Activated CD4-positive, alpha-beta T cell treated with anti-CD3 and anti-CD28 coated beads for 48 hours (primary cell): ENCODE measurements around the gene FRAS1.
"Not testable (repeated sequence)": the region's sequence is repeated elsewhere in the genome, so short reads cannot be mapped to it uniquely, and the experiment has no call there.

Source experiments
- DNase-seq: peaks from one replicate; pipeline ENCODE4 v3.0.0-alpha.2; 2020

FRAS1 gene

GRCh38 chr4:78396613-78397291 lies 339.6 kb downstream of the FRAS1 start:
- no peak for DNase-seq

DNA sequence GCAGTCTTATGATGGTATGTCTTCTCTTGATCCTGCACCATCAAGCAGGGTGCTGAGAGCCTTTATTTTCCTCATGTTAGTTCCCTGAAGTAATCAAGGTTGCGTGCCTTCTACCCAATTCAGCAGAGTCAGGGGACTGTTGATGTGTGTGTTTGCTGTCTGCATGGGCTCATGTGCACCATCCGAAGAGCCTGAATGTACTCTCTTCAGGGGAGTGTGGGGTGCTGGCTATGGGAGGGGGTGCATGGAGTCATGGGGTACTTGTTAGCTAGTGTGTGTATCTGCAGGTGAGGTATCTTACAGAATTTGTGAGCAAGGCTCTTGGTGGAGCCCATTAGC lies 340.1 kb downstream of the FRAS1 start:
- no peak for DNase-seq

DNA sequence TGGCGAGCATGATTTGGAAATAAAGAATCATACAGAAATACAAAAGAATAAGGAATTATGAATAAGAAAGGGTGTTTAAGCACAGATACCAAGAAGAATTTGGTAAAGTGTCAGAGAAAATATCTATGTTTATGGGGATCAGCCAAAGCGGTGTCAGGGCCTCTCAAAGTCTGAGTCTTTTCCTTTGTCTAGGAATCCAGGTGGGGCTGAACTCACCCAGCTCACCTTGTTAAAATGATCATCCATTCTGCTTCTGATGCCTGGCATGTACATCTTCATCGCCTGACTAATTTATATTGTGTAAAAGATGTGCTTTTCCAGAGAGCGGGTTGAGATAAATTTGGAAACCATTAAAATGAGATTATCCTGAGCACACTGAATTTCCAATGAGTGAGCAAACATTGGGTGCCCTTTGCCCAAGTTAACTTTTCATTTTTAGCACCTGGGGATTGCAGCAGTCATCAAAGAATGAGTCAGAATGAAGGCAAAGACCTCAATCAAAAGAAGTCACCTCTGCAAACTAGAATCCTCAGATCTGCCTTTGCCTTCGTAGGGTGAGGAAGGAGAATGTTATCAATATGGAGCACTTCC lies 352.6 kb downstream of the FRAS1 start:
- DNase-seq, result no peak

GRCh38 chr4:78410225-78410624 lies 353.1 kb downstream of the FRAS1 start:
- no peak for DNase-seq

DNA sequence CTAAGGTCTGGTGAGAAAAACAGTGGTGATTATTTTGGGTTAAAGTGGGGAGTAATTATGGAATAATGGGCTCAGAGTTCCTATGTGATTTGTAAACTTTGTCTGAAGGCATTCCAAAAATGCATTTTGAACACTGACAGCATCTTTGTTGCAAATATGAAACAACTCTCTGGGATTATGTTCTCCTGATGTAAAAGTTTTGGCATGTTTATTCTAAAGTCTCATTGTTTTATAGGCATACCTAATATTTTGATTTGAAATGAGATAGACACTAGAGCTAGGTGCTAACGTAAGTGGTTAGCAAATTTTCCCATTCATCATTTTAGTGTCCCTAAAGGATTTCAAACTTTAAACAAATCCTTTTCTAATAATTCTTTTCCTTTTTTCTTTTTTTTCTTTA lies 353.6 kb downstream of the FRAS1 start:
- DNase-seq, result no peak

DNA sequence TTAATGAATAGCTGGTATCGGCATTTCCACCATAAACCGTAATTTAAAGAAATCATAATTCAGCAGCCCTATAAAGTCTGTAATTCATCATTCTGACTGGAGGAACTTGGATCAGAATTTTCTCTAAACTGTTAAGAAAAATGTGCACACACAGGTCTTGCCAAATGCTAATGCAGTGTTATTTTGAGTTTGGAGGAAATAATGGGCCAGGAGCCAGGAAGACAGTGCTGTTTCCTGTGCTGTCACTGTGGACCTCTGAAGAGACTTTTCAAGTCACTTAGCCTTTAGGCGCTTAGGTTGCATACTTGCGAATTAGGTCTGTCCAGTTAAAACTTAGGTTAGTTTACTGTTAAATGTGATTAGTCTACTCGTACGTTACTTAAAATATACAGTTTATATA lies 357.0 kb downstream of the FRAS1 start:
- no peak for DNase-seq

- DNase-seq, result no peak
Measured at GRCh38 chr4:78417603-78418002, 360.5 kb downstream of the FRAS1 start.

- no peak for DNase-seq
Measured at GRCh38 chr4:78418406-78418805, 361.3 kb downstream of the FRAS1 start.

DNA sequence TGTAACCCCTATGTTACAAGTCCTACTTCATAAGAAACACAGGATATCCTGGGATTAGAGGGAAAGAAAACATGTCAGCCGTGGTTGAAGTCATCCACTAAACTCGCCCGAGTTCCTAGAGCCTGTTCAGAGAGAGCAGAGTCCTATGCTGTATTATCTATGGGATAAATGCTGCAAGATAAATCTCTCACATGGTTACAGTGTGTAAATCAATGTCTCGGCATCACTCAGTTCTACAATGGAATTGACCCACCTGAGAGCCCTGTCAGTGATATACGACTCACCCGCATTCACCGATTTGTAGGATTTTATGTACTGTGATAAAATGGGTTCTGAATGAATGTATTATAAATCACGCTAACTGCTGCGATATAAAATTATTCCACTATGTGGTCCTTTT lies 366.7 kb downstream of the FRAS1 start:
- DNase-seq, result no peak

GRCh38 chr4:78424461-78424860 lies 367.3 kb downstream of the FRAS1 start:
- DNase-seq, result no peak

DNA sequence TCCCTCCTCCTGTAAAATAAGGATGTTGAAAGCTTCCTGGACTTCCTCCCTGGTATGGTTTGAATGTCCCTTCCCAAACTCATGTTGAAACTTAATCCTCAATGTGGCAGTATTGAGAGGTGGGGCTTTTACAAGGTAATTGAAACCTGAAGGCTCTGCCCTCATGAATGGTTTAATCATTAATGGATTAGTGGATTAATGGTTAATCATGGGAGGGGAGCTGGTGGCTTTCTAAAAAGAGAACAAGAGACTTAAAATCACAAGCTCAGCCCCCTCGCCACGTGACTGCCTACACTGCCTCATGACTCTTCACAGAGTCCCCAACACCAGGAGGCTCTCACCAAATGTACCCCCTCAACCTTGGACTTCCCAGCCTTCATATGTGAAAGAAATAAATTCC lies 369.8 kb downstream of the FRAS1 start:
- DNase-seq, result no peak

DNA sequence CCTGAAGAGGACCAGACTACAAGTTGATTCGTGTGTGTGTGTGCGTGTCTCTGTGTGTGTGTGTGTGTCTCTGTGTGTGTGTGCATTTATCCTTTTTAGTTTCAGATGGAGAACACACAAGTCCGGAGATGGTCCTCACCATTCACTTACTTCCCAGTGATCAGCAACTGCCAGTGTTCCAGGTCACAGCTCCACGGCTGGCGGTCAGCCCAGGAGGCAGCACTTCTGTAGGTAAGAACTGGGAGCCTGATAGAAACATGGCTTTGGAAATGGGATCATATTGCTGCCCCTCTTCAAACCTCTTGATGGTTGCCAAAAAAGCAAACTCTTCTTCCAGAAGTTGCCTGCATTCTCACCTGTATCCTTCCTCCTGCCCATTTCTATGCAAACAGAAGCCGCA lies 371.9 kb downstream of the FRAS1 start:
- DNase-seq, result no peak

GRCh38 chr4:78432896-78433295 lies 375.8 kb downstream of the FRAS1 start:
- no peak for DNase-seq

DNA sequence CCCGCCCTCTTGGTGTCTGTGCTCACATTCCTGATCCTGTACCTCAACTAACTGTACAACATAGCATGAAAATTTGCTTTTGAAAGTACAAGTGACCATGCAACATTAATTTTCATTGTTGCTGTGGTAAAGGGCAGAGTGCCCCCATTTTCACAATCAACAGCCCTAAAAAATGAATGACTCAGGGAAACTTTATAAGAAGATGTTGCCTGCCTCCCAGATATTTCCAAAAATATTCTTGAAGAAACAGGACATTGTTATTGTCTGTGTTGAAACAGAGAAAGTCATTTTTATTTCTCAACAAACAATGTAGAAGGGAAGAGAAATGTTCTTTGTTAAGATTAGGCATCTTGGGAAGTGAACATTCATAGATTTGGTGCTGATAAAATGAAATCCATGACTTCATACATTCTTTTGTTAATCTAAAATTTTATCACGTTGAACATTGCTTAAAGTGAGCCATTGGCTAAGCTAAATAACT lies 380.5 kb downstream of the FRAS1 start:
- no peak for DNase-seq

DNA sequence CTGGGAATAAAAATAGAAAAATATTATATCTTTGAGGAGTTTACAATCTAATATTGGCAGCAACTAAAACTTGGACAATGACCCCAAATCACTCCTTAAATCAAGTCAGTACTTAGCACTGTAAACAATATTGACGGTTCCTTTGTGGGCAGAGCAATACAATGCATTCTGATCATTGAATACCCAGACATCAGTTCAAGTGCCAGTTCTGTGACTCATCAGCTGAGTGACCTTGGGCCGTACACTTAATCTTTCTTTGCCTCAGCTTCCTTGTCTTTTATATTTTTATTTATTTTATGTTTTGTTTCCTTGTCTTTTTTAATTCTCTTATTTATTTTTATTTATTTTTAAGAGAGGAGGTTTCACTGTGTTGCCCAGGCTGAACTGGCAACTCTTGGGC lies 382.2 kb downstream of the FRAS1 start:
- DNase-seq, result no peak

- DNase-seq, result no peak
Measured at GRCh38 chr4:78441756-78442155, 384.6 kb downstream of the FRAS1 start.

DNA sequence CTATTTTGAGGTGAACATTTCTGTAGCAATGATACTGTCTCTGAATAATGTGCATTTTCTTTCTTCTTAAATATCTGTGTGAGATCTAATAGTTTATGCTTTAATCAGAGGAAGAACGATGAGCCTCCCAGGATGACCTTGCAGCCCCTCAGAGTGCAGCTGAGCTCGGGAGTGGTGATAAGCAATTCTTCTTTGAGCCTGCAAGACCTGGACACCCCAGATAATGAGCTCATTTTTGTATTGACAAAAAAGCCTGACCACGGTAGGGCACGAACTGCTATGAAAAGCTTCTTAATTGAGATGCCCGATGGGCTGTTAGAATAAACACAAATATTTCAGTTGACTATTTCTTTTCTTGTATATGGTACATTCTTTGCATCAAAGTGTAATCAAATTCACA lies 389.5 kb downstream of the FRAS1 start:
- no peak for DNase-seq

- no peak for DNase-seq
Measured at GRCh38 chr4:78451407-78451806, 394.3 kb downstream of the FRAS1 start.

DNA sequence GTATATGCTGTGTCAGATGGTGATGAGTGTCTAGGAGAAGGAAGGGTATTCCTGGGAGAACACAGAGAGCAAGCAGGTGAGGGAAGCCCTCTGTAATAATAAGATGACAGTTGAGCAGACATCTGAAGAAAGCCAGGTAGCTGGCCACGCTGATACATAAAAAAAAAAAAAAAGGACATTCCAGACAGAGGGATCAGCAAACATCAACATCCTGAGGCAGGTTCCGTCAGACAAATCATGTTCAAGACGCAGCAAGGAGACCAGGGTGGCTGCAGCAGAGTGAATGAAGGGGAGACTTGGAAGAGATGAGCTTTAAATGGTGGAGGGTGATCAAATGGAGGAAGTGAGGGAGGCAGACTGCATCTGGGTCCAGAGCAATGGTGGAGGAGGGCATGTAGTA lies 396.9 kb downstream of the FRAS1 start:
- no peak for DNase-seq

DNA sequence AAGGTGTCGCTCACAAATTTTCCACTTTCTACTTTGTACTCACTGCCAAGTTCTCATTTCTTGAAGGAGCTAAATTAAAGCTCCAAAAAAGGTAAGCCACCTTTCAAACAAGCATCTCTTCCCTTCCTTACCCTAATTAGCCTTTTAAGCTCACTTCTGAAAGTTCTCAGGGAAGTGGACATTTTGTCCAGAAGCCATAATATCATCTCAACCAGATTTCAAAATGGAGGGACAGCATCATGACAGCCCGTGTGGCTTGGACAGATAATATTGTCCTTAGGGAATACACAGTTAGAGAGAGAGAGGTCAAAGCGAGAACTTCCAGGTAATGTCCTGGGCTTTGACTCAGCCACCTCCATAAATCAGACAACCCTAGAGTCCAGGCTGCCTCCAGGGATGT lies 400.6 kb downstream of the FRAS1 start:
- no peak for DNase-seq

- no peak for DNase-seq
Measured at GRCh38 chr4:78459327-78459726, 402.2 kb downstream of the FRAS1 start.

DNA sequence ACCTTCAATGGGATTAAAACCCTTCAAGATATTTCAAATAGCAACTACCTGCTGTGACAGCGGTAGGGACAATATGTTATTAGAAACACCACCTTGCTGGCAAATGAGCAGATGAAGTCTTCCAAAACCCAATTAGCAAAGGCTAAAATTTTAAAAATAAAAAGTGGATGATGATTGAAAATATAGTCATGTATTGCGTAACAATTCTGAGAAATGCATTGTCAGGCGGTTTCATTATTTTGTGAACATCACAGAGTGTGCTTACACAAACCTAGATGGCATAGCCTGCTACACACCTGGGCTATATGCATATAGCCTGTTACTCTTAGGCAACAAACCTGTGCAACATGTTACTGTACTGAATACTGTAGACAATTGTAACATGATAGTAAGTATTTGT lies 403.2 kb downstream of the FRAS1 start:
- DNase-seq, result no peak

- DNase-seq, result no peak
Measured at GRCh38 chr4:78464265-78464664, 407.1 kb downstream of the FRAS1 start.

GRCh38 chr4:78467223-78467622 lies 410.1 kb downstream of the FRAS1 start:
- not testable (repeated sequence) for DNase-seq

- DNase-seq, result no peak
Measured at GRCh38 chr4:78468272-78468671, 411.1 kb downstream of the FRAS1 start.
